ENCODE data around the gene LRRTM3. TPM values are rescaled to one million over a fixed set of nuclear protein-coding genes. Genes with fewer than 3 reads are reported as not detected.

Gene LRRTM3
- total RNA-seq, 1 donor from 2014 or later, result 0.08 TPM

DNA sequence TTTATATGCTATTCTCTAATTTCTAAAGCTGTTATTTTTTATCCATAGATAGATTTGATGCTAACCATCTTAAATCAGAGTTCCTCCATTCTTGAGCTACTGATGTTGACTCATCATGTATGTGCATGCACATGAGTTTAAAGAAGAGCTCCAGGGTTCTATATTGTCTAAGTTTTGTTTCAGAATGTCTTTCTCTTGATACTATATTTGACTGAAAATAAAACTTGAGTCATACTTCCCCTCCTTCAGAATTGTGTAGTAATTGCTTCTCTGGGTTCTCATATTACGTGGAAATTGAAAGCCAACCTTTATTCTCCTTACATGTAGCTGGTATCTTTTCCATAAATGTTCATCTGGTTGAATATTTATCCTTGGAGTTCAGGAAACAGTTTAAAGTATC, 89.4 kb downstream of the LRRTM3 start:
- no peak for DNase-seq (ENCODE audit: low read depth)

- no peak for DNase-seq (ENCODE audit: low read depth)
Measured at GRCh38 chr10:67017218-67017617, 91.4 kb downstream of the LRRTM3 start.

GRCh38 chr10:67022099-67022498, 96.3 kb downstream of the LRRTM3 start:
- no peak for DNase-seq (ENCODE audit: low read depth)

DNA sequence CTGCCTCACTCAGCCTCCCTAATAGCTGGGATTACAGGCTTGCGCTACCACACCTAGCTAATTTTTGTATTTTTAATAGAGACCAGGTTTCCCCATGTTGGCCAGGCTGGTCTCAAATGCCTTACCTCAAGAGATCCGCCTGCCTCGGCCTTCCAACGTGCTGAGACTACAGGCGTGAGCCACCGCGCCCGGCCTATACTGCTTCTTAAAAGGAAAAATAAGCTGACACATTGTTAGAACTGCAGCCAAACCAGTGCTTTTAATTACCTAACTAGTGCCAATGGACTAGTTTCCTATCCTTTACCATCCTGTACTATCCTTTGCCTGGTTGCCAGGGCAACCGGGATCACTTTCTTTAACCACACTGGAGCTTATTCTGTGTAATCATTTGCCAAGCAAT, 108.0 kb downstream of the LRRTM3 start:
- DNase-seq (ENCODE audit: low read depth), result no peak

- no peak for DNase-seq (ENCODE audit: low read depth)
Measured at GRCh38 chr10:67036808-67037207, 111.0 kb downstream of the LRRTM3 start.

GRCh38 chr10:67043041-67043440, 117.2 kb downstream of the LRRTM3 start:
- no peak for DNase-seq (ENCODE audit: low read depth)

DNA sequence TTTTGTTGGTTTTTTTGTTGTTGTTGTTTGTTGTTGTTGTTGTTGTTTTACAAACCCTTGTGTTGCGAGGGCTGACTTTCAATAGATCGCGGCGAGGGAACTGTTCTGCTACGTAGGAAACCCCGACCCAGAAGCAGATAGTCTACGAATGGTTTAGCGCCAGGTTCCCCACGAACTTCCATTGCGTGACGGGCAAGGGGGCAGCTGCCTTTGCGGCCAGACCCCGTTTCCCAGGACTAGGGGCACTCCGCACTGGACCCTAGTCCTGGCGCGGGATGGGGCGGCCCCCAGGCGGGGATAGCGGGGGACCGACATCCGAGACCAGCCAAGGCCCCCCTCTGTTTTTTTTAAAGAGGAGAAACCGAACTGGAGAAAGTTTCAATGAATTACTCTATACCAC, 119.6 kb downstream of the LRRTM3 start:
- DNase-seq (ENCODE audit: low read depth), result no peak

DNA sequence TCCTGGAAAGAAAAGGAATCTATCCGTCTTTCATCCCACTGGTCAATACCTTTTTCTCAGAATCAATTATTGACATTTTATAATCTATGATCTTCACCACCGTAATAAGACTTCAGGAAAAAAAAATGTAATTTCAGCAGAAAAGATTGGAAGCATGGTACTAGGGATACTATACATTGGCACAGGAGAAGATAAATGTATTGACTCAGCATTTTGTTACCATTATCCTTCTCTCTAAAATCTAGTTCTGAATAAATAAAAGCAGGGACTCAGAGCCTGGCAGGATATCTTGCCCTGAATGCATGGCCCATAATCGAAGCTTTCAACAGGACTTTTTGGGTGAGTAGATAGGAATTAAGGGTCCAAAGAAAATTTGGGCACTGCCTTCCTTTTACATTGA, 120.7 kb downstream of the LRRTM3 start:
- DNase-seq (ENCODE audit: low read depth), result no peak

- no peak for DNase-seq (ENCODE audit: low read depth)
Measured at GRCh38 chr10:67049988-67050387, 124.2 kb downstream of the LRRTM3 start.

DNA sequence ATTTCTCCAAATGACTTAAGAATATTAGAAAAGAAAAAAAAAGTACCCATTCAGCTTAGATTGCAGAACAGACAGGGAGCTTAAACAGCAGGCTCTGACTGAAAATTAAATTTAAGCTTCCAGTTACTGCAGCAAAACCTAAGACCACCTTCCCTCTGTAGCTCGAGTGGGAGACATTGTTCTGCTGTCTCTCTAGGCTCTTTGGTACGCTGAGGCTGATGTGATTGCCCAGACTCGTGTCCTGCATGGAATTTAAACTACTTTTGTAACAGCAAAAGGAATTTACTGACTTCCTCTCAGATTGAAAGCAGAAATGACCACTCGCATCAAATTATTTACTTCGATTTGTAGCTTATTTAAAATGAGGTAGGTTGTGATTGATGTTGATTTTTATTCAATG, 124.6 kb downstream of the LRRTM3 start:
- no peak for DNase-seq (ENCODE audit: low read depth)

- DNase-seq (ENCODE audit: low read depth), result no peak
Measured at GRCh38 chr10:67072654-67073053, 146.8 kb downstream of the LRRTM3 start.

DNA sequence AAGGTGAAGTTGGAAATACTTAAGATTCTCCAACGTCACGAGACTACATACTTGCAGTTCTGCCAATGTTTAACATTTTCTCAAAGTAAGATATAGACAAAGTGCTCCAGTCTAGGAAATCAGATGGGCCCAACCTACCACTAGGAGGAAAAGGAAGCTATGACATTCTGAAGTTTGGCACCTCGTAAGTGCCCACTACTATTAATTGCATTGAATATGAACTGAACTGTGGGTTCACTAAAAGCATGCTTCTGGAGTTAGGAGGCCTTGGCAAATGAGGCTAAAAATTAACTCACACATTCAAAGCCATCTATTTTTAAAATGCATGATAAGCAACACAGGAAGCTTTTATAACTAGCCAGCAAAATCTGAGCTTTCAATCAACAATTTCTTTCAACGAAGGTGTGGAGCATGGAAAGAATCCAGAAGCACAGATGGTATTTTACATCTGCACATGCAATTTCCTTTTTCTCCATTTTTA, 149.7 kb downstream of the LRRTM3 start:
- no peak for DNase-seq (ENCODE audit: low read depth)

GRCh38 chr10:67076144-67076543, 150.3 kb downstream of the LRRTM3 start:
- DNase-seq (ENCODE audit: low read depth), result no peak

DNA sequence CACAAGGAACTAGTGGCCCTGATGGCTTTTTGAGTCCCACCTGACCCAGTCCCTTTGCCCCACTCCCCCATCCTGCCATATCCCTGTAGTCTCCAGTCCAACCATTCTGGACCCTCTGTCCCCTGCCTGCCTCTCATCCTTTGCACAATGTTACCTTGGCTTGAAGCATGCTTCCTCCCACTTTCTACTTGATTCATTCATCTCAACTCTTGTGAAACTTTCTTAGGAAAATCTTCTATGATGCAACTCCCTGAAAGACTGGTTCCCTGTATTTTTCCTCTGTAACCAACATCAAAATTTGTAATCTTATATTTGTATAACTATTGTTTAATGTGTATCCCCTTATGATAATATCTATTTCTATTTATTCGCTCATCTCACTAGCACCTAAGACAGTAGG, 151.5 kb downstream of the LRRTM3 start:
- DNase-seq (ENCODE audit: low read depth), result no peak

DNA sequence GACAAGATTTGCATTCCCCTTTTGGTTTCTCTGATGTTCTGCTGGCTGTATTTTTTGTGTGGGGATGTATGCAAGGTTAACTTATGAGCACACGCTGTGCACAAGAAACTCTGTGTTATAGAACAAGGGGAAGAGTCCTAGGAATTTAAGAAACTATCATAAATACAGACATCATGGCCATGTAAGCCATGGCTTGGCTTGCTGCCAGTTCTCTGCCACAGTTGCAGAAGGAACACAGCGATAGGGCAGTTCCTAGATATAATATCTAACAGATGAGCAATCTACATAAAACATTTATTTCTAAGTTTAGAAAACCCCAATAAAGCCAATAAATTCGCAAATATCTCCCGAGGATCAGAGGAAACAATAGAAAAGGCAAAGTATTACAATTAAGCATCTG, 153.3 kb downstream of the LRRTM3 start:
- no peak for DNase-seq (ENCODE audit: low read depth)

GRCh38 chr10:67086327-67087134, 160.7 kb downstream of the LRRTM3 start:
- DNase-seq (ENCODE audit: low read depth), result no peak

GRCh38 chr10:67087135-67087425, 161.2 kb downstream of the LRRTM3 start:
- no peak for DNase-seq (ENCODE audit: low read depth)

DNA sequence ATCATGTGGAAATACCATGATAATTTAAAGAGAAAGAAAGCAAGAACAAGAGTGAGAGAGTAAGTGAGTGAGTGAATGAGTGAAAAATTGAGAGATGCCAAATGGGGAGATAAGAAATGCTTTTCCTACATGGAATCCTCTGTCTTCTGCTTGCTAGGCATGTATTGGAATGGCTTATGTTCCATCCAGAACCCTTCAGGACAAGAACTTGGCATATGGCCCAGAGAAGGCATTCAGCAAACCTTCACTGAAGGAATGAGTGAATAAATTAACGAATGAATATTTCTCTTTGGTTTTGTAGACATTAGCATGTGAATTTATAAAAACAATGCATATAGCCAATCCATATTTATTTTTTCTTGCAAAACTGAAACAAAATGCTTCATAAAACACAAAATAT, 162.2 kb downstream of the LRRTM3 start:
- DNase-seq (ENCODE audit: low read depth), result no peak

GRCh38 chr10:67095531-67095930, 169.7 kb downstream of the LRRTM3 start:
- DNase-seq (ENCODE audit: low read depth), result no peak

DNA sequence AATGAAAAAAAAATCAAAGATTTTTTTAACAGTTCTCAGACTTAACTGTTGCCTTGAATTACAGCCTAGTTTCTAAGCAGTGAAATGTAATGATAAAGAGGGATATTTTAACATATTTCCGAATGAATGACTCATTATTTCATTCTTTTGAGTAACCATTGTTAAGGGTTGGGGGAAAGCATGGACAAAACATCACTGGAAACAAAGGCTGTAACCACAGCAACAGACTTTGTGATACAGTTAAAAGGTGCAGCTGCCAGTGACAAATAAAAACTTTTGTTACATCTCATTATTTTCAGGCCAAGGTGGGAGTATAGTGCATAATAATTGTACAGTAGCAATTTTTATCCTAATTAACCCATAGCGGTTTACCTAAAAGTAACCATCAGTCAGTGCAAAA, 172.6 kb downstream of the LRRTM3 start:
- no peak for DNase-seq (ENCODE audit: low read depth)

DNA sequence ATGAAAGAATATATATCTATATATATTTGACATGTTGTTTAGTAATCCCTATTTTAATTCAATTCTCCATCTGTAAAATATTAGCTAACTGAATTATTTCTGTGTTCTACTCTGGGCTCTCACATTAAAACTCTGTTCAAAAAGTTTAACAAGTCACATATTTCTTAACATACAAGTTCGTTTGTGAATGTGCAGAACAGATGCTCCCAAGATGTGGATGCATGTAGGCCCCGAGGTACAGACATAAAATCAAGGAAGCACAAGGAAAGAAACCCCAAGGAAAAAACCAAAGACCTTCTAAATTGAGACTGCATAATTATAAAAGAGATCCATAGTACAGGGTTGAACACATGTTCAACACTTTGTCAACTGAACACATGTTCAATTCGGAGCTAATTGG, 175.1 kb downstream of the LRRTM3 start:
- DNase-seq (ENCODE audit: low read depth), result no peak

- DNase-seq (ENCODE audit: low read depth), result no peak
Measured at GRCh38 chr10:67107670-67108069, 181.8 kb downstream of the LRRTM3 start.

DNA sequence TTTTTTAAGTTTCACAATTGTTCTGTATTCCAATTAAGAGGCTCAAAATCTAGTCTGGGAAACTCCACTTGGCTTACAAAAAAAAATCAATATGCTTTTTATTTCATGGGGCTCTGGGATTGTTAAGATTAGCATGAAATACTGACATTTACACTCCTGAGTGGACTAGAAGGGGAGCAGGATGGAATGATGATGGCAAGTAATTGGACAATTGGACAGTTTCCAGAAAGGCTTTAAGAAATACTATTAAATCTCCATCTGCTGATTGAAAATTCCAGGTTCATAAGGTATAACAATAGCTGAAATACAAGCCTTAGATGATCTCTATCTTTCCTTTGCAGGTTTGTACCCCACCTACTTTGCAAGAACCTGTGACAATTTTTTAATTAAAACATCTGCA, 184.4 kb downstream of the LRRTM3 start:
- no peak for DNase-seq (ENCODE audit: low read depth)

DNA sequence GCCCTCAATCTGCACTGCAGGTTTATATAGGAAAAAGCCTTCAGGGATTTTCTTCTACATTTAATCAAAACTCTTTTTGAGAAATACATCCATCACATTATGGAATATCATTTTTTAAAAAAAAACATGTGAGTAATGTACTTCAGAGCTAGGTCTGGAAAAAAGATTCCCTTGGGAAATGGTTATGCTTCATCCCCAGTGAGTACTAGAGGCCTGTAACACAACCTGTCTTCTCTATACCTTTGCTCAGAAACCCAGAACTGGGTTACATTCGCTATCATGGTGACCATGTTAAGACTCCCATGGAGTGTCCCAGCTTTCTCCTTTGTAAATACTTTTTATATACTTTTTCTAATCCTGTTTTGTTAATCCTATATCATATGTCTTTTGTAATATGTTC, 186.9 kb downstream of the LRRTM3 start:
- DNase-seq (ENCODE audit: low read depth), result no peak

Measured in myocyte (in vitro differentiated cells).